HG03097 (cell line): ENCODE measurements around the gene NDUFB7.
"Not testable (repeated sequence)": the region's sequence is repeated elsewhere in the genome, so short reads cannot be mapped to it uniquely, and the experiment has no call there.

ENCODE experiments used
- ATAC-seq: cut with Tn5 transposase; IDR thresholded peaks from one replicate; pipeline ENCODE4 v1.9.1; 2021; ENCODE audit not compliant: unreplicated experiment, low FRiP score

Gene NDUFB7

GRCh38 chr19:14575428-14575980 is 3.6 kb upstream of the NDUFB7 start:
- no peak for ATAC-seq

GRCh38 chr19:14570864-14571527 is 870 bp downstream of the NDUFB7 start:
- ATAC-seq = no peak

- no peak for ATAC-seq
These were observed 4.8 kb downstream of the NDUFB7 start for GRCh38 chr19:14567079-14567478.

- ATAC-seq = no peak
These were observed 5.2 kb downstream of the NDUFB7 start for GRCh38 chr19:14566712-14567077.

- no peak for ATAC-seq
These were observed 5.8 kb downstream of the NDUFB7 start for GRCh38 chr19:14565765-14566711.

GRCh38 chr19:14565298-14565679 is 6.6 kb downstream of the NDUFB7 start:
- no peak for ATAC-seq

- not testable (repeated sequence) for ATAC-seq
These were observed 7.1 kb downstream of the NDUFB7 start for GRCh38 chr19:14564652-14565297.

GRCh38 chr19:14563989-14564651 is 7.7 kb downstream of the NDUFB7 start:
- ATAC-seq = no peak

- no peak for ATAC-seq
These were observed 8.3 kb downstream of the NDUFB7 start for GRCh38 chr19:14563590-14563926.

- no peak for ATAC-seq
These were observed 8.9 kb downstream of the NDUFB7 start for GRCh38 chr19:14562660-14563589.

- no peak for ATAC-seq
These were observed 10.0 kb downstream of the NDUFB7 start for GRCh38 chr19:14561847-14562351.

GRCh38 chr19:14561249-14561648 is 10.6 kb downstream of the NDUFB7 start:
- no peak for ATAC-seq

- no peak for ATAC-seq
These were observed 11.1 kb downstream of the NDUFB7 start for GRCh38 chr19:14560776-14561108.

GRCh38 chr19:14559916-14560775 is 11.7 kb downstream of the NDUFB7 start:
- ATAC-seq = no peak

GRCh38 chr19:14558370-14559066 is 13.3 kb downstream of the NDUFB7 start:
- no peak for ATAC-seq

- ATAC-seq = no peak
These were observed 15.1 kb downstream of the NDUFB7 start for GRCh38 chr19:14556662-14557188.

- ATAC-seq = no peak
These were observed 15.8 kb downstream of the NDUFB7 start for GRCh38 chr19:14555918-14556661.
